ENCODE results near the gene B4GALNT3.

Gene B4GALNT3

DNA sequence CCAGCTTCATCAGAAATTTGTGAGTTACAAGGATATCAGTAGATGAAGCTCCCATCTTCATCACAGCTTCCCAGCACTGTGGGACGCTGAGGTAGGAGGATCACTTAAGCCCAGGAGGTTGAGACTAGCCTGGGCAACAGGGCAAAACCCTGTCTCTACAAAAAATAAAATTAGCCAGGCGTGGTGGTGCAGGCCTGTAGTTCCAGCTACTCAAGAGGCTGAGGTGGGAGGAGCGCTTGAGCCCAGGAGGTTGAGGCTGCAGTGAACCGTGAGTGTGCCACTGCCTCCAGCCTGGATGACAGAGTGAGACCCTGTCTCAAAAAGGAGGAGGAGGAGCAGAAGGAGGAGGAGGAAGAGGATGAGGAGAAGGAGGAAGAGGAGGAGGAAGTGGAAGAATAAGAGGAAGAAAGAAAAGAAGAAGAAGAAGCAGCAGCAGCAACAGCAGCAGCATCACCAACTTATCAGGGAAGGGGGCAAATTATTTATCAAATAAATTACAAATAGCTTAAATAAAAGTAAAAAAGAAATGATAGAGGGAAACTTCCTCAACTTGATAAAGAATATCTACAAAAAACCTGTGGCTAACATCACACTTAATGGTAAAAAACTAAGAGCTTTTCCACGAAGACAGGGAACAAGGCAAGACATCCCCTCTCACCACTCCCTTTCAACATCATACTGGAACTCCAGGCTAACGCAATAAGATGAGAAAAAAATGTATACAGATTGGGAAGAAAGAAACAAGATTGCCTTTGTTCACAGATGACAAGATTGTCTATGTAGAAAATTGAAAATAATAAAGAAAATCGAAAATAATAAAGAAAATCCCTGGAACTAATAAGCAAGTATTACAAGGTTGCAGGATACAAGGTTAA, 133.9 kb downstream of the B4GALNT3 start:
- no peaks in the 10 kb centered on the region for H3K9me3 Mint-ChIP-seq
- H3K4me3 Mint-ChIP-seq = no peak overlapping the region
- no peak overlapping the region for H3K27ac Mint-ChIP-seq
- DNase-seq (no peak), ATAC-seq (replicated peaks) (no peak)
- H3K4me1 Mint-ChIP-seq = peaks cover 22 to 35% of the 10 kb centered on the region in 2 donors
- peaks cover 0 to 5% of the 10 kb centered on the region in 2 donors for H3K27me3 Mint-ChIP-seq
- no peaks in the 10 kb centered on the region for H3K36me3 Mint-ChIP-seq

DNA sequence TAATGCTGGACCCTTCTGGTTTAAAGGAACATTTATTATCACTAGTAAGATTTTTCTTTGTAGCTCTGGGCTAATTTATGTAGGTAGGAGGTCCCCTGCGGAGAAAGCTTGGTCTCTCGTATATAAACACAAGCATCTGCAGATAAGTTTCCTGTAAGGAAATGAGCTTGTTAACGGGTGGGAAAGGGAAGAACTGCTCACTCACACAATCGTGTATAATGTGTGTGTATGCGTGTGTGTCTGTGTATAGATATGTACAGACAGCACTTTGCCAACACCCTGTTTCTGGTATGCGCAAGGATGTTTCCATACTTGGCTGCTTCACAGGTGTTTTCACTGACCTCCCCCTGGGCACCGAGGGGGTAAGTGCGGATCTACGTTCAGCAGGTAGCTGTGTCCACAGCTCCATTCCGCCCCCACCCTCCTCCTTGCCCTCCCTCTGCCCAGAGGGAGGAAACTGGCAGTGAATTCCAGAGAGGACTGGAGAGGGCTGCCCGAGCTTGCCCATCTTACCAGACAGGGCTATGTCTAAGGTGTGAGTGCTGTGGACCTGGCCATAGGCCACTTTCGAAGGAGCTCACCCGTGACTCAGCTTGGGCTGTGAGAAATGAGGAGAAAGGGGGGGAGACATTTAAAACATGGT, 138.3 kb downstream of the B4GALNT3 start:
- no peaks in the 10 kb centered on the region for H3K36me3 Mint-ChIP-seq
- peaks cover 6 to 7% of the 10 kb centered on the region in 2 donors for H3K4me1 Mint-ChIP-seq

DNA sequence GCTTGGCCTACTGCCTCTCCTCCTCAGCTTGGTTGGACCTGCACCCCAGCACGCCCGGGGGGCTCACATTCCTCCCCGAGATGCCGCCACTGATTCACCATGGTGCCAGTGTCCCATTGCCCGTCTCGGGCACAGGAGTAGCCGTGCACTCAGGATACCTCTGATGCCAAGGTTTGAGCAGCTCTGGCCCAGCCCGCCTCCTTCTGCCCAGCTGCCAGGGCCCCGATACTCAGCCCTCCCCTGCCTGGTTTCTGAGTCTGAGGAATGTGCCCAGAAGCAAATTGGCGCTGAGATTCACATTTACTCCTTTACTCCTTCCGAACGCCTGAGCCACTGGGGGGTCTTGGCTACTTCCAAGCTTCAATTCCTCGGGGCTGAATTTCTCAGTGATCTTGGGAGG, 140.0 kb downstream of the B4GALNT3 start:
- no peak for DNase-seq
- Mint-ChIP-seq H3K27ac (no peak overlapping the region), H3K4me3 (no peak overlapping the region), H3K36me3 (no peaks in the 10 kb centered on the region), H3K9me3 (no peaks in the 10 kb centered on the region), H3K4me1 (no peaks in the 10 kb centered on the region), H3K27me3 (peaks cover 0 to 5% of the 10 kb centered on the region in 2 donors)
- ATAC-seq (replicated peaks) = no peak

More for the DNA sequence above, 138.3 kb downstream of the B4GALNT3 start:
- ATAC-seq (replicated peaks) (no peak), DNase-seq (no peak)
- H3K4me3 Mint-ChIP-seq = no peak overlapping the region
- H3K9me3 Mint-ChIP-seq = no peaks in the 10 kb centered on the region
- H3K27ac Mint-ChIP-seq = peak overlapping the region; percentile 49
- peaks cover 0 to 5% of the 10 kb centered on the region in 2 donors for H3K27me3 Mint-ChIP-seq

DNA sequence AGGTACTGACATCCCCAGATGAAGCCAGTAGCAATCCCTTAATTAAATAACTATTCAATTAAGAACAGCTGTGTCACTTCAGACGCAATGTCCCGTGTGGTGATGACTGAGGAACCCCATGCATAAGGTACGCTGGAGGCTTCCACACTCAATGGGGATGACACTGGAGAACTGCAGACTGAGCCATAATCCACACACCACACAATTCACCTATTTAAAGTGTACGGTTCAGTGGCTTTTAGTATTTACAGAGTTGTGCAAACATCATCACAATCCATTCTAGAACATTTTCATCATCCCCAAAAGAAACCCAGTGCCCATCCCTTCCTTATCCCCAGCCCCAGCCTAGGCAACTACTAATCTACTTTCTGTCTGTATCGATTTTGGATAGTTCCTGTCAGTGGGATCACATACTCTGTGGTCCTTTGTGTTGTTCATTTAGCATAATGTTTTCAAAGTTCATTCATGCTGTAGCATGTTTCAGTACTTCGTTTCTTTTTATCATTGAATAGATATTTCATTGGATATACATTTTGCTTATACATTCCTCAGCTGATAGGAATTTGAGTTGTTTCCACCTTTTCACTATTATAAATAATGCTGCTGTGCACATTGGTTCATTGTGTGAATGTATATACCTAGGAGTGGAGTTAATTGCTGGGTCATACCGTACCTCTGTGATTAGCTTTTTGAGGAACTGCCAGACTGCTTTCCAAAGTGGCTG, 142.4 kb downstream of the B4GALNT3 start:
- no peak overlapping the region for H3K27ac Mint-ChIP-seq
- H3K4me3 Mint-ChIP-seq = no peak overlapping the region
- no peaks in the 10 kb centered on the region for H3K9me3 Mint-ChIP-seq

DNA sequence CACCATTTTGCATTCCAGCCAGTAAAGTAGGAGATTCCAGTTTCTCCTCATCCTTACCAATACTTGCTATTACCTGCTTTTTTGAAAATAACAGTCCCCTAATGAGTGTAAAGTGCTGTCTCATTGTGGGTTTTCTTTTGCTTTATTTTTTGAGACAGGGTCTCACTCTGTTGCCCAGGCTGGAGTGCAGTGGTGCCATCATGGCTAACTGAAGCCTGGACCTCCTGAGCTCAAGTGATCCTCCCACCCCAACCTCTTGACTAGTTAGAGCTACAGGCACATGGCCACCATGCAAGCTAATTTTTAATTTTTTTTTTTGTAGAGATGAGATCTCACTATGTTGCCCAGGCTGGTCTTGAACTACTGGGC, 142.9 kb downstream of the B4GALNT3 start:
- no peaks in the 10 kb centered on the region for H3K27me3 Mint-ChIP-seq
- H3K36me3 Mint-ChIP-seq = no peaks in the 10 kb centered on the region
- H3K4me3 Mint-ChIP-seq = no peak overlapping the region
- ATAC-seq (replicated peaks) = no peak
- H3K4me1 Mint-ChIP-seq = peaks cover 2 to 4% of the 10 kb centered on the region in 2 donors
- DNase-seq = no peak
- H3K27ac Mint-ChIP-seq = no peak overlapping the region
- no peaks in the 10 kb centered on the region for H3K9me3 Mint-ChIP-seq

More for the DNA sequence above, 142.4 kb downstream of the B4GALNT3 start:
- no peaks in the 10 kb centered on the region for H3K27me3 Mint-ChIP-seq
- no peak for ATAC-seq (replicated peaks)
- DNase-seq = no peak
- H3K36me3 Mint-ChIP-seq = no peaks in the 10 kb centered on the region
- H3K4me1 Mint-ChIP-seq = peaks cover 0 to 2% of the 10 kb centered on the region in 2 donors

DNA sequence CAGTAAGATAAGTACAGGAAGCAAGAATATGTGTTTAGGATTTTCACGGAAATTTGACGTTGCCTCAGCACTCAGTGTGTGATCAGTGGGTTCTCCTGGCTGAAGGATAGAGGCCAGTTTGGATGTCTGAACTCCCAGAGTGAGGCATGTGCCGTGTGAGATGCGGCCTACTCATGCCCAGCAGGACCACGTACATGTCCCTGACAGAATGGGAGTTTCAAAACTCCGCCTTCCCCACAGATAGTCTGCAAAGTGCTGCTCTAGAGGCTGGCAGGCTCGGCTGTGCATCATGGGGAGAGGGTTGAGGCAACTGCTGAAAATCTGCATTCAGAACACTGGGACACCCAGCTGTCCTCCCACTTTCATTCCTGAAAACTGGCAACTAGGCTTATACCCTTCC, 145.2 kb downstream of the B4GALNT3 start:
- DNase-seq = no peak
- Mint-ChIP-seq H3K27ac (no peak overlapping the region), H3K4me3 (no peak overlapping the region), H3K4me1 (peaks cover 3 to 11% of the 10 kb centered on the region in 2 donors), H3K36me3 (no peaks in the 10 kb centered on the region), H3K27me3 (no peaks in the 10 kb centered on the region), H3K9me3 (no peaks in the 10 kb centered on the region)
- no peak for ATAC-seq (replicated peaks)

DNA sequence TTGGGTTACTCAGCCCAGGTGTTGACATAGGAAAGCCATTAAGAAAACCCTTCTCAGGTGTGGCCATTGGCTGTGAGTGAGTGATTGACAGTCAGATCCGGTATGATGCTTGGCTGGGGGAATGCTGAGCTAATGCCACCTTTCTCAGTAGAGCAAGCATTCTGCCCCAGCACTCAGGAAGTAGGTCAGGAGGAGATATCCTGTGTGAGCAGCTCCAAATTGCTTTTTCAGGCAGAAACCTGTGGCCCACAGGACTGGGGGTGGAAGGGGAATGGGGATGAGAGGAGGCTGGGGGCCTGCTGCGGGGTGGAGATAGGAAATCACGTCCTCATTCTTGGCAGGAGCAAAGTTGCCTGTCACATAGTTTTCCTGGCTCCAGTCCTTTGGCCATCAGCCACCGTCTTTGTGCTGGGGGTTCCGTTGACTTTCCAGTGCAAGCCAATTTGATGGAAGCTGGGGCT, 147.8 kb downstream of the B4GALNT3 start:
- Mint-ChIP-seq H3K27ac (no peak overlapping the region), H3K27me3 (no peaks in the 10 kb centered on the region), H3K4me1 (peaks cover 14 to 26% of the 10 kb centered on the region in 2 donors), H3K4me3 (no peak overlapping the region), H3K9me3 (no peaks in the 10 kb centered on the region), H3K36me3 (no peaks in the 10 kb centered on the region)
- DNase-seq = no peak
- no peak for ATAC-seq (replicated peaks)

DNA sequence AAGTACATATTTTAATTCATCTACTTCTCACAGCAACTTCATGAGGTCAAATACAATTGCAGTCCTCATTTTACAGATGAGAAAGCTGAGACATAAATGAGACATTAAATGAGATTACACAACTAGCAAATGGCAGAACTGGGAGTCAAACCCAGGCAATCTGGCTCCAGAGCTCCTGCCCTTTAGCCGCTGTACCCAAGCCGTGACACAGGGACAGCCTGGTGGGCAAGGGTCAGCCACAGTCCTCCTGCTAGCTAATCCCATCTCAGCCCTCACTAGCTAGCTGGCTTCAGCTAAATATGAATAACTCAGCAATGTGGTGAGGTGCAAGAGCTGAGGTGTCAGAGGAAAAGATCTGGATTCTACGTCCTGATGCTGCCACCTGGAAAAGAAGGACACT, 148.7 kb downstream of the B4GALNT3 start:
- Mint-ChIP-seq H3K9me3 (no peaks in the 10 kb centered on the region), H3K4me3 (no peak overlapping the region), H3K27ac (no peak overlapping the region), H3K27me3 (no peaks in the 10 kb centered on the region), H3K4me1 (peaks cover 14 to 26% of the 10 kb centered on the region in 2 donors), H3K36me3 (no peaks in the 10 kb centered on the region)
- DNase-seq (no peak), ATAC-seq (replicated peaks) (no peak)

DNA sequence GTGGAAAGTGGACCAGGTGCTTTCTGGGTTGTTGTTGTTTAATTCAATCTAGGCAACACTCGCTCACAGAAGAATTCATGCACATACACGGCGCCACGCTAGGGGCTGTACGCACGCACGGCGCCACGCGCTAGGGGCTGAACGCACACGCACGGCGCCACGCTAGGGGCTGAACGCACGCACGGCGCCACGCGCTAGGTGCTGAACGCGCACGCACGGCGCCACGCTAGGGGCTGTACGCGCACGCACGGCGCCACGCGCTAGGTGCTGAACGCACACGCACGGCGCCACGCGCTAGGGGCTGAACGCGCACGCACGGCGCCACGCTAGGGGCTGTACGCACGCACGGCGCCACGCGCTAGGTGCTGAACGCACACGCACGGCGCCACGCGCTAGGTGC, 149.2 kb downstream of the B4GALNT3 start:
- Mint-ChIP-seq H3K27ac (no peak overlapping the region), H3K36me3 (no peaks in the 10 kb centered on the region), H3K9me3 (no peaks in the 10 kb centered on the region), H3K4me1 (peaks cover 14 to 27% of the 10 kb centered on the region in 2 donors), H3K27me3 (no peaks in the 10 kb centered on the region), H3K4me3 (no peak overlapping the region)
- ATAC-seq (replicated peaks) (no peak), DNase-seq (no peak)

DNA sequence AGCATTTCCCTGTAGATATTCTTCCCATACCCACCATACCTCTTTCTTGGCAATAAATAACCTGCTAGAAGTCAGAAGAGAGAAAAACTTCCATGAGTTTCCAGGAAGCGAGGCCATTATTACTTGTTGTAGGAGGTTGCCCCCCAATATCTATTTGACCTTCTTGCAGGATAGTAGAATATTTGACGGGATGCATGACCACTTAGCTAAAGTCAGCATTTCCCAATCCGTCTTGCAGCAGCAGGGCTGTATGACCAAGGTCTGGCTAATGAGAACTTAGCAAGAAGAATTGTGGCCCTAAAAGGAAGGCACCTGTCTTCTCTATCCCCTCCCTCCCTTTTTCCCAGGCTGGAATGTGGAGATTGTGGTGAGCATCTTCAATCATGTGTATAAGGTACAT, 152.0 kb downstream of the B4GALNT3 start:
- Mint-ChIP-seq H3K27me3 (no peaks in the 10 kb centered on the region), H3K4me1 (peaks cover 23 to 40% of the 10 kb centered on the region in 2 donors), H3K4me3 (no peak overlapping the region), H3K36me3 (no peaks in the 10 kb centered on the region), H3K27ac (no peak overlapping the region), H3K9me3 (no peaks in the 10 kb centered on the region)
- ATAC-seq (replicated peaks) = no peak
- no peak for DNase-seq

DNA sequence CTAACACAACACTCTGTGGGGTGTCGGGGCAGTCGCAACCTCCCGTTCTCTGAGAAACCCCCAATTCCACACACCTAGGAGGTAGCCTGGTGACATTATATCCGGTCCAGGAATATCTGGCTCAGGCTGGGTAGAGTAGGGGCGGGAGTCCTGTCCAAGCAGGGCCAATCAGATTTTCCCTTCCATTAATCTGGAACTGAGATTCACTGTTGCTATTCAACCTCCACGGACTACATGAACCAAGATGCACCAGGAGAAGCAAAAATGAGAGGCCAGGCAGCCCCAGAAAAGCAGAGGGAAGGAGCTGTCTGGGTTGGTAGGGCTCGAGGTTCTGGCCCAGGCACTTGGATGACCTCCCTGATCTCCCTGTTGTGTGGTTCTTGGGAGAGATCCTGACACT, 152.6 kb downstream of the B4GALNT3 start:
- H3K9me3 Mint-ChIP-seq = no peaks in the 10 kb centered on the region
- peaks cover 25 to 40% of the 10 kb centered on the region in 2 donors for H3K4me1 Mint-ChIP-seq
- H3K4me3 Mint-ChIP-seq = no peak overlapping the region
- H3K27me3 Mint-ChIP-seq = no peaks in the 10 kb centered on the region
- ATAC-seq (replicated peaks) (no peak), DNase-seq (no peak)
- H3K36me3 Mint-ChIP-seq = no peaks in the 10 kb centered on the region
- no peak overlapping the region for H3K27ac Mint-ChIP-seq

DNA sequence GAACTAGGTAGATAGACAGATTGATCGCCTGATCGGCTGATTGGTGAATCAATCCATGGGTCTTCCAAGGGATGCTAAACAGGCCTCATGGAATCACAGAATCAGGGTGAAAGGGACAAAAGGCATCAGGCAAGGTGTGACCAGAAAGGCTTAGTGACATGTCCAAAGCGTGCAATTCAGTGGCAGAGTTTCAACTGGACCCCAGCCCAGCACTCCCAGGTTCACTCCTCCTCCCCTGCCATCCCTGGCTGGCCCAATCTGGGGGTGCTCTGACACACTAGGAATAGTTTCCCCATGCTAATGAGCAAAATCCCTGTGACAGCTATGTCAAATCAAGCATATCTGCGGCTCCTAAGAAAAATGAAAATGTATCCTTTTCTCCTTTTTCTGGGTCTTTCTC, 153.1 kb downstream of the B4GALNT3 start:
- no peak overlapping the region for H3K27ac Mint-ChIP-seq
- ATAC-seq (replicated peaks) = no peak
- H3K4me3 Mint-ChIP-seq = no peak overlapping the region
- H3K36me3 Mint-ChIP-seq = no peaks in the 10 kb centered on the region
- DNase-seq = no peak
- no peaks in the 10 kb centered on the region for H3K9me3 Mint-ChIP-seq
- H3K4me1 Mint-ChIP-seq = peaks cover 26 to 35% of the 10 kb centered on the region in 2 donors
- no peaks in the 10 kb centered on the region for H3K27me3 Mint-ChIP-seq

All from stimulated activated naive B cell treated with anti-CD40 and anti-IgM and Interleukin-4, amounts not matched to agents 10 μg/mL and 1 μg/mL and 100 μg/mL, for 72 hours (primary cell).